Measurements from ENCODE around the gene RPL28.

DNA sequence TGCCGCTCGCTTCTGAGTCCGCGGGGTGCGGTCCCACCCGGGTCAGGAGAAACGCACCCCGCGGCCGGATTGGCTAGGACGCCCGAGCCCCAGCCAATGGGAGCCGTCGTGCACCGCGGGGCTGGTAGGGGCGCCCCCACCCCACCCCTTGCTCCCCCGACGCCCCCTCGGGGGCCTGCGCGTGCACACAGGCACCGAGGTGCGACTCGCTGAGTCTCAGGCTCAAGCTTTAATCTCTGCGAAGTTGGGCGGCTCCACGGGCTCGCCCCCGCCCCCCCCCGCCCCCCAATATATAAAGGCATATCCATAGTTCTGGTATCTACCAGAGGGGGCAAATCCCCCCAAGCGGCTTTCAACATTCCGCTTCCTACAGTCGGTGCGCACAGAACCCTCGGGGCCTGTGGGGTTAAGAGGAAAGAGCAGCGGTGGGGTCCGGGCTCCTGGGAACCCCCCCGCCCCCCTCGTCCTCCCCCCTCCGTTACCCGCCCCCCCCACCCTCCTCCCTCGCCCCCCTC is 31.0 kb upstream of the RPL28 start, which contains the start of gene COX6B2:
- TF ChIP-seq, protein P1, sequence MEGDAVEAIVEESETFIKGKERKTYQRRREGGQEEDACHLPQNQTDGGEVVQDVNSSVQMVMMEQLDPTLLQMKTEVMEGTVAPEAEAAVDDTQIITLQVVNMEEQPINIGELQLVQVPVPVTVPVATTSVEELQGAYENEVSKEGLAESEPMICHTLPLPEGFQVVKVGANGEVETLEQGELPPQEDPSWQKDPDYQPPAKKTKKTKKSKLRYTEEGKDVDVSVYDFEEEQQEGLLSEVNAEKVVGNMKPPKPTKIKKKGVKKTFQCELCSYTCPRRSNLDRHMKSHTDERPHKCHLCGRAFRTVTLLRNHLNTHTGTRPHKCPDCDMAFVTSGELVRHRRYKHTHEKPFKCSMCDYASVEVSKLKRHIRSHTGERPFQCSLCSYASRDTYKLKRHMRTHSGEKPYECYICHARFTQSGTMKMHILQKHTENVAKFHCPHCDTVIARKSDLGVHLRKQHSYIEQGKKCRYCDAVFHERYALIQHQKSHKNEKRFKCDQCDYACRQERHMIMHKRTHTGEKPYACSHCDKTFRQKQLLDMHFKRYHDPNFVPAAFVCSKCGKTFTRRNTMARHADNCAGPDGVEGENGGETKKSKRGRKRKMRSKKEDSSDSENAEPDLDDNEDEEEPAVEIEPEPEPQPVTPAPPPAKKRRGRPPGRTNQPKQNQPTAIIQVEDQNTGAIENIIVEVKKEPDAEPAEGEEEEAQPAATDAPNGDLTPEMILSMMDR (IDR thresholded peaks at IDR 0.05), result no peak
- no peak for TF ChIP-seq POLR2AphosphoS5 (IDR thresholded peaks at IDR 0.05; ENCODE audit: insufficient read depth in 1 of 2, low read depth in 1 of 2)

Measured in vagina (tissue), 2 donors.